SK-N-MC (cell line): ENCODE results near the gene ZNF586.

Source experiments
- EZH2 ChIP-seq: fragments of 200-600 bp; sonication (generic); IDR thresholded peaks from one replicate; pipeline ENCODE4 v1.6.1; 2017; ENCODE audit warnings: antibody characterized with exemption
- FOXP2 ChIP-seq: optimal IDR thresholded peaks from 2 replicates; pipeline ENCODE3; 2011; ENCODE audit warnings: mild to moderate bottlenecking, moderate library complexity; ENCODE audit not compliant: insufficient read depth; ENCODE audit errors: extremely low read length, control extremely low read depth
- POLR2AphosphoS5 ChIP-seq: IDR thresholded peaks from 2 replicates; pipeline ENCODE4 v1.6.1; 2012; ENCODE audit warnings: mild to moderate bottlenecking, low read depth, low read length, borderline replicate concordance

DNA sequence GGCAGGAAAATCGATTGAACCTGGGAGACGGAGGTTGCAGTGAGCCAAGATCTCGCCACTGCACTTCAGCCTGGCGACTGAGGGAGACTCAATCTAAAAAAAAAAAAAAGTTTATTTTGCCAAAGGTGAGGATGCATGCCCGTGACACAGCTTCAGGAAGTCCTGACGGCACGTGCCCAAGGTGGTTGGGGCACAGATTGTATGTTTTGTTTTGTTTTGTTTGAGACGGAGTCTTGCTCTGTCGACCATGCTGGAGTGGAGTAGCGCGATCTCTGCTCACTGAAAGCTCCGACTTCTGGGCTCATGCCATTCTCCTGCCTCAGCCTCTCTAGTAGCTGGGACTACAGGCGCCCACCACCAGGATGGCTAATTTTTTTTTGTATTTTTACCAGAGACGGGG, 48.5 kb downstream of the ZNF586 start:
- TF ChIP-seq POLR2AphosphoS5: no peak
- no peak for TF ChIP-seq EZH2
- TF ChIP-seq FOXP2: no peak
